HepG2 (cell line): Measurements from ENCODE around the gene TSC1. TPM values are rescaled to one million over a fixed set of nuclear protein-coding genes. Genes with fewer than 3 reads are reported as not detected.

Experiments
- ATAC-seq: fragments of 200-7000 bp; cut with Tn5 transposase; 3 replicates; pipeline ENCODE4 v1.9.1; 2020; ENCODE audit warnings: mild to moderate bottlenecking, moderate library complexity
- BruUV-seq: library from RNA; stranded (reverse); fragments of 400-500 nt; replicated peaks from 2 replicates; lab custom pipeline; 2021; lab: Mats Ljungman, UMichigan
- CTCF ChIA-PET: fragments of 300-600 bp; formaldehyde crosslinking; extraction: SDS; loops from one replicate; lab custom pipeline; 2021; ENCODE audit warnings: low total read pairs, inconsistent platforms, low intra/inter-chr PET ratio; lab: Yijun Ruan, JAX
- POLR2A ChIA-PET: fragments of 350-600 bp; sonication (Branson Sonifier 250); formaldehyde crosslinking; loops from one replicate; lab custom pipeline; 2020; ENCODE audit warnings: antibody characterized with exemption, inconsistent platforms; lab: Yijun Ruan, JAX
- DNase-seq: peaks from one replicate; pipeline ENCODE4 v3.0.0-alpha.2; 2015; ENCODE audit warnings: low spot score
- FAIRE-seq: peaks from 3 replicates; lab custom pipeline; 2011; peaks lifted over from hg19 to GRCh38; lab: Jason Lieb, UNC
- H2AFZ ChIP-seq: one replicate; pipeline ENCODE4 v1.6.1; 2011; ENCODE audit warnings: low read length, inconsistent platforms
- H3K27ac ChIP-seq: fragments of 300-600 bp; 3 replicates; pipeline ENCODE4 v1.8.0; 2011; ENCODE audit warnings: mixed run types, mild to moderate bottlenecking, mixed read lengths, low read length, inconsistent platforms; ENCODE audit not compliant: insufficient read depth; ENCODE audit errors: extremely low read length
- H3K27me3 ChIP-seq, 2 experiments: fragments of 200-600 bp in 1 of 2; 2 replicates in 1 of 2; 3 replicates in 1 of 2; pipeline versions ENCODE4 v1.6.0 to v1.8.0; 2011; ENCODE audit warnings: low read length in 2 of 2, mild to moderate bottlenecking in 2 of 2, moderate library complexity in 2 of 2, inconsistent platforms in 1 of 2; ENCODE audit not compliant: insufficient read depth in 2 of 2, control insufficient read depth in 1 of 2
- H3K36me3 ChIP-seq, 2 experiments: fragments of 200-600 bp in 1 of 2; replicated peaks in 1 of 2; 2 replicates in 1 of 2; 3 replicates in 1 of 2; pipeline versions ENCODE4 v1.5.1 to v1.8.0; 2011; ENCODE audit warnings: low read length in 2 of 2, inconsistent platforms in 1 of 2; ENCODE audit not compliant: insufficient read depth in 2 of 2, control insufficient read depth in 1 of 2
- H3K4me1 ChIP-seq: 2 replicates; pipeline ENCODE4 v1.5.1; 2012; ENCODE audit warnings: low read length, inconsistent platforms; ENCODE audit not compliant: insufficient read depth
- H3K4me2 ChIP-seq: 2 replicates; pipeline ENCODE4 v1.6.0; 2011; ENCODE audit warnings: low read depth, low read length, inconsistent platforms
- H3K4me3 ChIP-seq, 3 experiments: fragments of 200-600 bp in 1 of 3; sonication (generic), shearing (Covaris generic) in 1 of 3; replicated peaks in 1 of 3; 2 replicates each; pipeline ENCODE4 v1.5.1; 2011 to 2016; ENCODE audit warnings: low read length in 3 of 3, inconsistent platforms in 2 of 3, low read depth in 2 of 3, mild to moderate bottlenecking in 2 of 3, control low read depth in 1 of 3, mixed read lengths in 1 of 3; ENCODE audit not compliant: insufficient read depth in 1 of 3
- H3K79me2 ChIP-seq: one replicate; pipeline ENCODE4 v1.6.1; 2011; ENCODE audit warnings: low read length, inconsistent platforms; ENCODE audit not compliant: insufficient read depth
- H3K9ac ChIP-seq: 2 replicates; pipeline ENCODE4 v1.6.0; 2011; ENCODE audit warnings: mild to moderate bottlenecking, low read depth, low read length, inconsistent platforms; ENCODE audit not compliant: insufficient read depth
- H3K9me3 ChIP-seq: 2 replicates; pipeline ENCODE4 v1.5.1; 2012; ENCODE audit warnings: mild to moderate bottlenecking, low read length
- H4K20me1 ChIP-seq: 2 replicates; pipeline ENCODE4 v1.6.0; 2011; ENCODE audit warnings: inconsistent platforms, mild to moderate bottlenecking, low read length, moderate library complexity; ENCODE audit not compliant: insufficient read depth
- ATF7-NPFF ChIP-seq: sonication (generic); formaldehyde crosslinking; IDR thresholded peaks from 2 replicates; pipeline ENCODE4 v1.8.1; 2023; ENCODE audit warnings: mild to moderate bottlenecking, low read depth, missing genetic modification reagents, moderate library complexity
- BORCS8-MEF2B ChIP-seq: sonication (generic); formaldehyde crosslinking; IDR thresholded peaks from 2 replicates; pipeline ENCODE4 v1.8.0; 2022; ENCODE audit warnings: mild to moderate bottlenecking, missing genetic modification reagents
- CEBPB ChIP-seq: IDR thresholded peaks from 2 replicates; pipeline ENCODE4 v1.6.1; 2011; ENCODE audit warnings: low read depth, low read length, improper control_type of control experiment, borderline replicate concordance
- FOXA3 ChIP-seq: IDR thresholded peaks from 2 replicates; pipeline ENCODE4 v1.6.1; 2016; ENCODE audit warnings: missing genetic modification reagents, missing compliant biosample characterization
- HNF4A ChIP-seq: sonication (generic); formaldehyde crosslinking; IDR thresholded peaks from 2 replicates; pipeline ENCODE4 v1.4.0; 2020; ENCODE audit warnings: missing genetic modification reagents
- IKZF1 ChIP-seq: fragments of 450-650 bp; IDR thresholded peaks from 2 replicates; pipeline ENCODE4 v1.7.1; 2016
- KDM1A ChIP-seq: IDR thresholded peaks from 2 replicates; pipeline ENCODE4 v1.6.1; 2016; ENCODE audit warnings: missing compliant biosample characterization
- MBD4 ChIP-seq: IDR thresholded peaks from 2 replicates; pipeline ENCODE4 v1.6.1; 2012; ENCODE audit warnings: low read length, inconsistent platforms, borderline replicate concordance
- NONO ChIP-seq, 2 experiments: fragments of 450-650 bp in 1 of 2; sonication (generic) in 1 of 2; formaldehyde crosslinking in 1 of 2; IDR thresholded peaks in 1 of 2; conservative IDR thresholded peaks in 1 of 2; 2 replicates each; pipeline versions ENCODE4 v1.6.1 to v1.8.0; 2017 to 2022; ENCODE audit warnings: mild to moderate bottlenecking in 1 of 2, missing genetic modification reagents in 1 of 2, moderate library complexity in 1 of 2
- NR1H2 ChIP-seq: sonication (generic); formaldehyde crosslinking; IDR thresholded peaks from 2 replicates; pipeline ENCODE4 v1.8.1; 2022; ENCODE audit warnings: low read depth, missing genetic modification reagents, borderline replicate concordance
- RFXAP ChIP-seq: sonication (generic); formaldehyde crosslinking; IDR thresholded peaks from 2 replicates; pipeline ENCODE4 v1.4.0; 2020; ENCODE audit warnings: missing genetic modification reagents, borderline replicate concordance
- ZNF331 ChIP-seq: sonication (generic); formaldehyde crosslinking; IDR thresholded peaks from 2 replicates; pipeline ENCODE4 v1.4.0; 2020; ENCODE audit warnings: missing genetic modification reagents
- ZNF629 ChIP-seq: sonication (generic); formaldehyde crosslinking; conservative IDR thresholded peaks from 2 replicates; pipeline ENCODE4 v1.5.0; 2020; ENCODE audit warnings: missing genetic modification reagents
- ZNF660 ChIP-seq: sonication (generic); formaldehyde crosslinking; IDR thresholded peaks from 2 replicates; pipeline ENCODE4 v1.5.1; 2020; ENCODE audit warnings: mild to moderate bottlenecking, low read depth, missing genetic modification reagents, borderline replicate concordance
- ZSCAN25 ChIP-seq: sonication (generic); formaldehyde crosslinking; IDR thresholded peaks from 2 replicates; pipeline ENCODE4 v1.8.0; 2022; ENCODE audit warnings: mild to moderate bottlenecking, missing genetic modification reagents
- WGBS: methylation state at CpG from one replicate; pipeline ENCODE4 v1.1.6; 2017; ENCODE audit warnings: low lambda C conversion rate; 5-methylcytosine and 5-hydroxymethylcytosine counted together
- in situ Hi-C: cut with HindIII; loops from 2 replicates; pipeline ENCODE4 v1.10.0; 2017; ENCODE audit warnings: low pct_unique_long_range_greater_than_20kb; ENCODE audit not compliant: extremely low pct_ligation_motif_present
- intact Hi-C: fragments of 100-400 bp; cut with micrococcal nuclease; formaldehyde crosslinking; loops from one replicate; pipeline ENCODE4 v1.10.0; 2022; ENCODE audit not compliant: unreplicated experiment
- polyA plus RNA-seq, 8 experiments: library from polyadenylated mRNA; depleted of rRNA in 3 of 8; stranded (reverse) in 7 of 8; unstranded in 1 of 8; fragments of >200 nt; fragmentation: Illumina TruSeq in 4 of 8; extraction: Trizol in 4 of 8; gene quantifications; 2 replicates each; pipeline versions ENCODE4 v1.2.1 to v1.2.3, GENCODE V29; 2011 to 2016; ENCODE audit warnings: low read depth in 4 of 8, missing spikeins in 1 of 8, mixed read lengths in 1 of 8; ENCODE audit not compliant: insufficient read depth in 1 of 8
- total RNA-seq, 5 experiments: library from RNA; depleted of rRNA; stranded (reverse); fragments of >200 nt; fragmentation: Illumina TruSeq; extraction: Trizol; gene quantifications; 2 replicates each; pipeline ENCODE4 v1.2.3, GENCODE V29; 2016; ENCODE audit warnings: low read depth in 1 of 5
- TF ChIP-seq, protein P1 (sequence below): sonication (generic); formaldehyde crosslinking; IDR thresholded peaks from 2 replicates; pipeline ENCODE4 v1.8.1; 2023; ENCODE audit warnings: mild to moderate bottlenecking, missing genetic modification reagents
- TF ChIP-seq, protein P2 (sequence below): fragments of 450-650 bp; IDR thresholded peaks from 2 replicates; pipeline ENCODE4 v1.6.1; 2016

The TSC1 gene
- total and polyA plus RNA-seq, 2 of the 13 experiments (the other 11 are each of a cell fraction or from before 2014, with no cell fraction given) = 31.6 to 66.1 TPM

DNA sequence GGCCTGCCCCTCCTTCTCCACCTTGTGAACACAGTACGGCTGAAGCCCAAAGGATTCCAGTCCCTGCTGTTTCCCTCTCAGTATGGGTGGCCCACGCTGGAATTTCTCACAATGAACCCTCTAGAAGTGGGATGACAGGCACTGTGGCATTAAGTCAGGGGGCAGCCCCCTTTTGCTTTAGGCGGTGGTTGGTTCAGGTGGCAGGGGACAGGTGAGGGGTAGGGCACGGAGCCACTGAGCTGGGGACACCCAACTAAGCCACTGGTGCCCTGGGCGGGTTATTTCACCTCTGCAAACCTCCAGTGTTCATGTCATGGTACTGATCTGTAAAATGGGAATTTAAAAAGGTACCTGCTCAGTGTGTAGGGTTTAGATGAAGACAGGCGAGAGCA, 58.1 kb downstream of the TSC1 start:
- 79% methylated on average over 4 of the region's 6 CpGs for WGBS
- BruUV-seq = no TSS peak
- Histone ChIP-seq H3K4me3 (no peak overlapping the region), H3K36me3 (no peaks in the 10 kb centered on the region), H3K4me1 (peaks cover 16% of the 10 kb centered on the region), H2AFZ (no peak overlapping the region)
- POLR2A ChIA-PET = no interaction called here
- in situ Hi-C loops = no loop called here
- CTCF ChIA-PET = no interaction called here
- no peak for FAIRE-seq
- TF ChIP-seq RFXAP (no peak), ZNF629 (CRISPR knock-in tag) (peak; percentile 41)
- TF ChIP-seq, protein P1, sequence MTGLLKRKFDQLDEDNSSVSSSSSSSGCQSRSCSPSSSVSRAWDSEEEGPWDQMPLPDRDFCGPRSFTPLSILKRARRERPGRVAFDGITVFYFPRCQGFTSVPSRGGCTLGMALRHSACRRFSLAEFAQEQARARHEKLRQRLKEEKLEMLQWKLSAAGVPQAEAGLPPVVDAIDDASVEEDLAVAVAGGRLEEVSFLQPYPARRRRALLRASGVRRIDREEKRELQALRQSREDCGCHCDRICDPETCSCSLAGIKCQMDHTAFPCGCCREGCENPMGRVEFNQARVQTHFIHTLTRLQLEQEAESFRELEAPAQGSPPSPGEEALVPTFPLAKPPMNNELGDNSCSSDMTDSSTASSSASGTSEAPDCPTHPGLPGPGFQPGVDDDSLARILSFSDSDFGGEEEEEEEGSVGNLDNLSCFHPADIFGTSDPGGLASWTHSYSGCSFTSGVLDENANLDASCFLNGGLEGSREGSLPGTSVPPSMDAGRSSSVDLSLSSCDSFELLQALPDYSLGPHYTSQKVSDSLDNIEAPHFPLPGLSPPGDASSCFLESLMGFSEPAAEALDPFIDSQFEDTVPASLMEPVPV = no peak
- TF ChIP-seq, all 625 proteins: peak for 1
- peak overlapping the region; percentile 48; the same call in 1 of the 2 replicates for H3K4me2 ChIP-seq
- H3K27ac ChIP-seq = no peak overlapping the region
- H3K9ac ChIP-seq = no peak overlapping the region
- ATAC-seq (no peak), DNase-seq (no peak)
- H4K20me1 ChIP-seq = no peaks in the 10 kb centered on the region
- no peaks in the 10 kb centered on the region for H3K27me3 ChIP-seq
- no peaks in the 10 kb centered on the region for H3K9me3 ChIP-seq
- intact Hi-C loops = no loop called here
- H3K79me2 ChIP-seq = no peaks in the 10 kb centered on the region

DNA sequence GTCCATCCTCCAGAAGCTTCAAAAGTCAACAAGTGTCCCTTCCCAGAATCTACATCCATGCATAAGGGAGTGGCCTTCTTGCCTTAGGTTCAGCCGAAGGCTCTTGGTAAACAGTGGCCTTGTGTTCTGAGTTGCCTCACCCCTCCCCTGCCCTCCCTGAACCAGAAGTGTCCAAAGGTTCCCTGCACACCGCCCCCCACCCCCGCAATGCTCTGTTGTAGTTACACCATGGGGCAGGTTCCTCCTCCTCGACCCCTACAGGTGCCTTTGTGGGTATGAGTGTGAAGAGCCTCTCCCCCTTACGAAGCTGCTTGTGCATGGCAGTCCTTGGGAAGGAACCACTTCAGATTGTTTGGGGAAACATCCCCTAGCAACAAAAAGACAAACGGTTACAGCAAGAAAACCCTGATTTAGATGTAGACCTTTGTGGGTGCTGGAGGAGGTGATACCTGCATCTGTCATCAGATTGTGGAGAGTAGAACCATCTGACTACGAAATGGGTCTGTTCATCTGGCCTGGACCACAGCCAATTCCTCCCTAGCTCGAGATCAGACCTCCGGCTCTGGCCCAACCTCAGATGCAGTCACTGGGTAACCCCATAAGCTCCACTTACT, 58.6 kb downstream of the TSC1 start:
- WGBS = 3% methylated on average over 8 of the region's 9 CpGs
- in situ Hi-C loops (no loop called here), intact Hi-C loops (no loop called here)
- peak; percentile 43 for DNase-seq
- Histone ChIP-seq H4K20me1 (no peaks in the 10 kb centered on the region), H3K9ac (no peak overlapping the region), H3K27me3 (no peaks in the 10 kb centered on the region), H3K27ac (no peak overlapping the region), H3K9me3 (no peaks in the 10 kb centered on the region), H3K79me2 (no peaks in the 10 kb centered on the region), H3K4me1 (peaks cover 16% of the 10 kb centered on the region), H3K36me3 (no peaks in the 10 kb centered on the region), H3K4me2 (peak overlapping the region; percentile 48), H3K4me3 (peak overlapping the region in 1 of 3 experiments; percentile 23; a peak in 1 of 6 replicates), H2AFZ (no peak overlapping the region)
- ATAC-seq = peak; percentile 76
- no TSS peak for BruUV-seq
- POLR2A ChIA-PET = no interaction called here
- FAIRE-seq = peak; percentile 51
- CTCF ChIA-PET = no interaction called here
- TF ChIP-seq HNF4A (peak; percentile 48), ZSCAN25 (peak; percentile 92), IKZF1 (no peak), ZNF331 (CRISPR knock-in tag) (no peak), KDM1A (no peak), FOXA3 (0 out of 2 replicates have a peak, but pooled peaks have one; percentile 43), BORCS8-MEF2B (CRISPR knock-in tag) (no peak), MBD4 (no peak), NR1H2 (no peak), NONO (IDR thresholded peaks at IDR 0.05) (no peak), NONO (CRISPR knock-in tag; conservative IDR thresholded peaks at IDR 0.05) (no peak), ZNF660 (CRISPR knock-in tag) (no peak), CEBPB (peak; percentile 12; the same call in 1 of the 2 replicates), ATF7-NPFF (CRISPR knock-in tag) (no peak)
- TF ChIP-seq, protein P2, sequence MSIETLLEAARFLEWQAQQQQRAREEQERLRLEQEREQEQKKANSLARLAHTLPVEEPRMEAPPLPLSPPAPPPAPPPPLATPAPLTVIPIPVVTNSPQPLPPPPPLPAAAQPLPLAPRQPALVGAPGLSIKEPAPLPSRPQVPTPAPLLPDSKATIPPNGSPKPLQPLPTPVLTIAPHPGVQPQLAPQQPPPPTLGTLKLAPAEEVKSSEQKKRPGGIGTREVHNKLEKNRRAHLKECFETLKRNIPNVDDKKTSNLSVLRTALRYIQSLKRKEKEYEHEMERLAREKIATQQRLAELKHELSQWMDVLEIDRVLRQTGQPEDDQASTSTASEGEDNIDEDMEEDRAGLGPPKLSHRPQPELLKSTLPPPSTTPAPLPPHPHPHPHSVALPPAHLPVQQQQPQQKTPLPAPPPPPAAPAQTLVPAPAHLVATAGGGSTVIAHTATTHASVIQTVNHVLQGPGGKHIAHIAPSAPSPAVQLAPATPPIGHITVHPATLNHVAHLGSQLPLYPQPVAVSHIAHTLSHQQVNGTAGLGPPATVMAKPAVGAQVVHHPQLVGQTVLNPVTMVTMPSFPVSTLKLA = no peak
